Coronary artery (tissue), 2 donors: ENCODE measurements around the gene APC2.
"Not testable (repeated sequence)": the region's sequence is repeated elsewhere in the genome, so short reads cannot be mapped to it uniquely, and the experiment has no call there.

Experiments used
- DNase-seq: peaks from one replicate; pipeline ENCODE4 v3.0.0-alpha.2; 2017; ENCODE audit warnings: low spot score
- H3K27ac ChIP-seq, 2 donors: fragments of 200-600 bp; sonication (generic); one replicate each; pipeline ENCODE4 v1.5.1; 2016 to 2019
- H3K4me3 ChIP-seq: fragments of 200-600 bp; sonication (generic); 2 replicates; pipeline ENCODE4 v1.5.1; 2016; ENCODE audit warnings: mild to moderate bottlenecking, moderate library complexity
- TF ChIP-seq, protein P1 (sequence below): fragments of 200-600 bp; sonication (generic); IDR thresholded peaks from one replicate; pipeline ENCODE4 v1.5.1; 2019; ENCODE audit warnings: antibody characterized with exemption

Gene APC2

DNA sequence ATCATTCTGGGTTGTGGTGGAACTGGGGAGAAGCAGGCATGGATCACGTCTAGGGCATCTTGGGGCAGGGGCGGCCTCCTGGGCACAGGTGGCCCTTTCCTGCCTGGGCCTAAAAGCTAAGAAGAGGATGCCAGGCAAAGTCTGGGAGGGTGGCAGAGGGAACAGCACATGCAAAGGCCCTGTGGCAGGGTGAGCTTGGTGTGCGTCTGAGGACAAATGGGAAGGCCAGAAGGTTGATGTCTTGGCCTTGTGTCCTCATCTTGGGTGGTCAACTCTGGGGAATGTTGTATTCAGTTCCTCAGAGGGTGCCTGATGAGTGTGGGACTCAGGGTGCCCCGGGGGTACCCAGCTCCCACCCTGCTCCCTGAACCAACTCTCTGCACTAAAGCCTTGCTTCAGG, 68.5 kb downstream of the APC2 start:
- TF ChIP-seq, protein P1, sequence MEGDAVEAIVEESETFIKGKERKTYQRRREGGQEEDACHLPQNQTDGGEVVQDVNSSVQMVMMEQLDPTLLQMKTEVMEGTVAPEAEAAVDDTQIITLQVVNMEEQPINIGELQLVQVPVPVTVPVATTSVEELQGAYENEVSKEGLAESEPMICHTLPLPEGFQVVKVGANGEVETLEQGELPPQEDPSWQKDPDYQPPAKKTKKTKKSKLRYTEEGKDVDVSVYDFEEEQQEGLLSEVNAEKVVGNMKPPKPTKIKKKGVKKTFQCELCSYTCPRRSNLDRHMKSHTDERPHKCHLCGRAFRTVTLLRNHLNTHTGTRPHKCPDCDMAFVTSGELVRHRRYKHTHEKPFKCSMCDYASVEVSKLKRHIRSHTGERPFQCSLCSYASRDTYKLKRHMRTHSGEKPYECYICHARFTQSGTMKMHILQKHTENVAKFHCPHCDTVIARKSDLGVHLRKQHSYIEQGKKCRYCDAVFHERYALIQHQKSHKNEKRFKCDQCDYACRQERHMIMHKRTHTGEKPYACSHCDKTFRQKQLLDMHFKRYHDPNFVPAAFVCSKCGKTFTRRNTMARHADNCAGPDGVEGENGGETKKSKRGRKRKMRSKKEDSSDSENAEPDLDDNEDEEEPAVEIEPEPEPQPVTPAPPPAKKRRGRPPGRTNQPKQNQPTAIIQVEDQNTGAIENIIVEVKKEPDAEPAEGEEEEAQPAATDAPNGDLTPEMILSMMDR = no peak
- no peak for DNase-seq
- H3K4me3 ChIP-seq = no peak overlapping the region
- no peak overlapping the region for H3K27ac ChIP-seq

DNA sequence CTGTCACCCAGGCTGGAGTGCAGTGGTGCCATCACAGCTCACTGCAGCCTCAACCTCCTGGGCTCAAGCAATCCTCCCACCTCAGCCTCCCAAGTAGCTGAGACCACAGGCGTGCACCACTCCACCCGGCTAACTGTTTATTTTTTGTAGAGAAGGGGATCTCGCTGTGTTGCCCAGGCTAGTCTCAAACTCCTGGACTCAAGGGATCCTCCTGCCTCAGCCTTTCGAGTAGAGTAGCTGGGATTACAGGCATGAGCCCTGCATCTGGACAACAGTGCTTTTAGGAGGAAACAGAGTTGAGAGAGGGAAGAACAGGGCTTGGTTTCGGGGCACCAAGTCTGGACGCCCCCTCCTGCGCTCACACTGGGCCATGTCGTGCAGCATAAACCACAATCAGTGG, 69.9 kb downstream of the APC2 start:
- H3K4me3 ChIP-seq, H3K27ac ChIP-seq, DNase-seq: not testable (repeated sequence)

- Histone ChIP-seq H3K4me3 (no peak overlapping the region), H3K27ac (no peak overlapping the region)
- TF ChIP-seq, protein P1 = no peak
- DNase-seq = no peak
These were observed 70.4 kb downstream of the APC2 start for GRCh38 chr19:1520203-1520780.

- no peak overlapping the region for H3K4me3 ChIP-seq
- TF ChIP-seq, protein P1 = no peak
- H3K27ac ChIP-seq = no peak overlapping the region
- no peak for DNase-seq
These were observed 71.7 kb downstream of the APC2 start for GRCh38 chr19:1521636-1522035.

- H3K4me3 ChIP-seq = no peak overlapping the region
- no peak overlapping the region for H3K27ac ChIP-seq
- TF ChIP-seq, protein P1 = no peak
- DNase-seq = no peak
These were observed 72.1 kb downstream of the APC2 start for GRCh38 chr19:1522061-1522460.

GRCh38 chr19:1522838-1523237, 72.9 kb downstream of the APC2 start:
- no peak overlapping the region for H3K4me3 ChIP-seq
- no peak for DNase-seq
- H3K27ac ChIP-seq = no peak overlapping the region
- TF ChIP-seq, protein P1 = no peak
